GM18526 (cell line): Measurements from ENCODE around the gene NMT1.

ENCODE experiments used
- POLR2A ChIP-seq: IDR thresholded peaks from 3 replicates; pipeline ENCODE4 v1.6.1; 2011; ENCODE audit not compliant: insufficient read length; ENCODE audit errors: extremely low read depth

The NMT1 gene

DNA sequence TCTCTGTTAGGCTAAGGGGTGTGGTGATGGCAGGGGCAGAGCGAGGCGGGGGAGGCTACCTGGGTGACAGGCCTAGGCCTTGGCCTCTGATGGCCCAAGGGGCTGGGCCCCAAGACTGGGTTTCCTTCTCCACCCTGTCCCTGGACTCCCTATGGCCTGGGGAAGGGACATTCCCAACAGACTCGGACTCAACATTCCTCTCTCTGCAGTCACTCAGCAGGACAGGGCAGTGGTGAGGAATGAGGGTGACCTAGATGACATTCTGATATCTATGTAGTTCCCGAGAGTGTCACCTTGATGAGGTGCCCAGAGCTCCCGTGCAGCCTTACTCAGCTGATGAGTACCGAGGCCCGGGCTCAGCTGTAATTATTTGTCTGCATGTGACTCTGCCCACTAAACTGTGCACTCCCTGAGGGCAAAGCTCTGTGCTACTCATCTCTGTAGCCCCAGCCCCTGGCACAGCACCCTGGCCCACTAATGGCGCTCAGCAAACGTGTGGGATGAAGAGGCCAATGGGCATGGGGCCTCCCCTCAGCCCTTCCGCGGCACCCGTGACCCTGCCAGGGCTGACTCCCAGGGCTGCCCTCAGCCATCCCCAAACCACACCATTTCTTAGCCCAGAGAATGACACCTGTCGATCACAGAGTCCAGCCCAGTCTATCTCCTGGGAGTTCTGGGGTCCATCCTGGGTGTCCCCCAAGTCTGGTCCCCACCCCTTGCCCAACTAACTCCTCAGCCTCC lies 69.0 kb downstream of the NMT1 start:
- TF ChIP-seq POLR2A = no peak

DNA sequence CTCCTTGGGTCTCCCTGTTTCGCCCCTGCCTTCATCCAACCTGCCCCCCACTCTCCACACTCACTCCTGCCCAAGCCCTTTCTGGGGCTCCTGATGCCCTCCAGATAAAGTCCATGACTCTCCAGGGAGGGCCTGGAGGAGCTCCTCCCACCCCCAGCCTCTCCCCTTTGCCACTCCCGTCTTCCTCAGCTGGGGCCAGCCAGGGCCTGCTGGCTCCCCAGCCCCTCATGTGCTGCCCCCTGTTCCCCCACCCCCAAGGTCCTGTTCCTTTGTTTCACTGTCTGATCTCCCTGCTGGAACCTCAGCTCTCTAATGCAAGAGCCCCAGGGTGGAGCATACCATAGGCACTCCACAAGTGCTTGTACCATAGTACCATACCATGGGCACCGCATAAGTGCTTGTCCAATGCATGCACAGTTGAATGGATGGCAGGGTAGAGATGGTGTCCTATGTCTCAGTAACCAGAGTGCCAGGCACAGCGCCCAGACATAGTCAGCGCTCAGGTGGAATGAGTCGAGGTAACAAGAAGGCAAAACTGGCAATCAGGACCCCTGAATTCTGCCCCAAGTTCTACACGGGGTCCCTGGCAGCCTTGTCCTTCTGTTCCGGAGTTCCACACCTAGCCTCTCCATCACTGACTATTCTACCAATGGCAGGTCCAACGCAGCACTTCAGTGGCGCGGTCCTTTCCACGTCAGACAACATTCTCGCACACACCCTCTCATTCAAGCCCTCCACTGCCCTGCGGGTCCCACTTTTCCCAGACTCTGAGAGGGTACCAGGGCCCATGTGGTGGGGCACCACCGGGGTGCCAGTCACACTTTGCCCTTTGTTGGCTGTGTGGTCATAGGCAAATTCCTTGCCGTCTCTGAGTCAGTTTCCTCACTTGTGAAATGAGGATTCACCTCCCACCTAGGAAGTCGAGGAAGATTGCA lies 69.8 kb downstream of the NMT1 start:
- no peak for TF ChIP-seq POLR2A

DNA sequence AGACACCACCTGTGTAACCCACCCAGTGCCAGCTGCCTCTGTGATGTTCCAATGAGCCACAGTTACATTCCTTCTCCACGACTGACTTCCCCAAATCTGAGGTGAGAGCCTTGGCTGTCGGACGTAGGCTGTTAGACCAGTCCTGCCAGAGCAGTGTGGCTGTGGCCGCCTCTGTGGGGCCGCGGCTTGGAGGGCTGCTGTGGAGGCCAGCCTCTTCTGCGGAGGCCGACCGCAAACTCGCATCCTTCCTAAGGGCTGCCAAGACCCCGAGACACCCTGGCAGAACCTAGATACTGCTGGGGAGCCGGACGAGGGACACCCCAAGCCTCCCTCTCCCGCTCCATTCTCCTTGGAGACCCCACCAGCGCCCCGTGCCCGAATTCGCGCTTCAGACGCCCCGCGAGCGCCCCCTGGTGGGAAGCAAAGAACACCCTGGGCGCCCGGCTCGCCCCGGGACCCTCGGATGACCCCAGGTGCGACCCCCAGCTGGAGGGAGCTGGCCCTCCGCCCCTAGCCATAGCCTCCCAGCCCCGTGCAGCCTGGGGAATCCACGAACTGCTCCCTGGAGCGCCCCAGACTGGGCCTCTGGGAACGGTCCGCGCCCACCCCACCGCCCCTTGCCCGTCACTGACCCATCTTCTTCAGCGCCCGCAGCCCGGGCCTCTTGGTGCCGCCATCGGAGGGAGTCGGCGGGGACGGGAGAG lies 70.7 kb downstream of the NMT1 start:
- TF ChIP-seq POLR2A = no peak

DNA sequence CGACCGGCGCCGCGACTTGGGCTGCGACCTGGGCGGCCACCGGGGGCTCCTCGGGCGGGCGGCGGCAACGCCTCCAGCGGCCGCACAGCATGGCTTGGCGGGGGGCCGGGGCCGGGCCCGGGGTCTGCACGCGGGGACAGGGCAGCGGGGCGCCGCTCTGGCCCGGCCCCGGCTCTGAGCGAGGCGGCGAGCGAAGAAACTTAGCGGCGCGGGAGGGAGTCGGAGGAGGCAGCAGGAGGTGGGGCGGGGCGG lies 71.1 kb downstream of the NMT1 start, which contains the start of gene PLCD3:
TSS of gene PLCD3 (minus strand) at position 196 of the 252 bp plus-strand sequence. CDS start at position 91, 105 bp downstream.
- TF ChIP-seq POLR2A = no peak

DNA sequence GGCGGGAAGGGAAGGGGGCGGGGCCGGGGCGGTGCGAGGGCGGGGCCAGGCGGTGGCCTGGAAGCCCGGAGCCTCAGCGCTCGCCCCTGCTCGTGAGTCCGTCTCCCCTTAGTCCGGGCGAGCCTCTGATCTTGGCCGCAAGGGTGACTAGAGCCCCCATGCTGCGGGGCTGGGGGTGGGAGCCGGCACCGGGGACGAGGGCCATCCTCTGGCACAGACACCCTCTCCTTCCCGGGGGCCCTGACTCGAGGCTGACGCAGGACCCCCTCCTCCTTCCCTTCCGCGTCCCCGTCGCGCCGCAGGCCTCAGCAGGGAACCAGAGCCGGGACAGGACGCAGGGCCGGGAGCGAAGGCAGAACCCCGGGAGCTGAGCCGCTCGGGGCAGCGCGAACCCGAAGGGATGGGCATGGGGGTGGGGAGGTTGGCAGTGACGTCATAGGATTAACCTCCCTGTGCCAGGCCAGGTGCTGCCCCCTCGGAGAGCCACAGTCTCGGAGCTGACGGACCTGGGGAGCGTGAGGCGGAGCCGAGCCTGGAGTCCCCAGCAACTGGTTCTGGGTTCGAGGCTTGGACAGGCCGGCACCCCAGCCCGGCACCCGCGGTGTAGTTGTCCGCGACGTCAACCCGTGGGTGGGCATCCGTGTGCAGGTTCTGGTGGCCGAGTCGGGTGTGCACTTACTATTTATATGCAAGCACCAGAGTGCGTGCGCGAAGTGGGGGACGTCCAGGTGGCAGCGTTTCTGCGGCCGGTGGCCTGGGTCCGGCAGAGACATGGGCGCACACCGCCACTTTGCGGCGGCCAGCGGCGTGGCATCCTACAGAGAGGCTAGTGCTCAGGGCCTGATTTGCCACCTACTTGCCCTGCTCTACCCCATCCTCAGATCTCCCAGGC lies 71.7 kb downstream of the NMT1 start:
- no peak for TF ChIP-seq POLR2A

DNA sequence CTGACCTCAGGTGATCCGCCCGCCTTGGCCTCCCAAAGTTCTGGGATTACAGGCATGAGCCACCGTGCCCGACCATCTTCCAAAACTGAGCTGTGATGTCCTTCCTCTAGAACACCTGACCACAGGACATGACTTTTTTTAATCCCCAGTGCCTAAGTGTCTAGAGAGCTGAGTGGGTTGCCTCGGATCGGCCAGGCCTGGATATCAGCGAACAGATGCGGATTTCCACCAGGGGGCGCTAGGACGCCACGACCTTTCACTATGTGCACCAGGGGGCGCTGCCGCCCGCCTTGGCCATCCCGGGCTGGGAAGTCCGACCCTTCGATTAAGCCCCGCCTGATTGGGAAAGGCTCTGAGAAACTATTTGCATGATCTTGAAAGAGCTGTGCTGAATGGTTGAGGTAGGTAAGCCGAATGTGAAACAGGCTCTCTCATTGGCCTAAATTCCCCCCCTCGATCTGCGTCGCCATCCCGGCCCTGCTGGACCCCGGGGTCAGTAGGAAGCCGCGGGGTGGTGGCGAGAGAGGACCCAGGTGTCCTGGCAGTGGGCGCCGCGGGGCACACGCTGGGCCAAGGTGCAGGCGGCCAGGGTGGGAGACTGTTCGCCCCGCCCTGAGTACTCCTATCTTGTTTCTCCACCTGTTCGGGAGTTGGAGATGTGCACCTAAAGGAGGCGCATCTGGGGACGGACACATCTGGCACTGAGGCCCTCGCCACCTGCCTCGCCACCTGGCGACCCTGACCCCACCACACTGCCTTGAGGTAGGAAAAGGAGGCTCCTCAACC lies 74.3 kb downstream of the NMT1 start, which contains the start of gene ACBD4:
TSS of gene ACBD4 (plus strand) at position 496 of the 786 bp plus-strand sequence. CDS start 458 bp downstream, outside the sequence.
- TF ChIP-seq POLR2A = peak; percentile 71

DNA sequence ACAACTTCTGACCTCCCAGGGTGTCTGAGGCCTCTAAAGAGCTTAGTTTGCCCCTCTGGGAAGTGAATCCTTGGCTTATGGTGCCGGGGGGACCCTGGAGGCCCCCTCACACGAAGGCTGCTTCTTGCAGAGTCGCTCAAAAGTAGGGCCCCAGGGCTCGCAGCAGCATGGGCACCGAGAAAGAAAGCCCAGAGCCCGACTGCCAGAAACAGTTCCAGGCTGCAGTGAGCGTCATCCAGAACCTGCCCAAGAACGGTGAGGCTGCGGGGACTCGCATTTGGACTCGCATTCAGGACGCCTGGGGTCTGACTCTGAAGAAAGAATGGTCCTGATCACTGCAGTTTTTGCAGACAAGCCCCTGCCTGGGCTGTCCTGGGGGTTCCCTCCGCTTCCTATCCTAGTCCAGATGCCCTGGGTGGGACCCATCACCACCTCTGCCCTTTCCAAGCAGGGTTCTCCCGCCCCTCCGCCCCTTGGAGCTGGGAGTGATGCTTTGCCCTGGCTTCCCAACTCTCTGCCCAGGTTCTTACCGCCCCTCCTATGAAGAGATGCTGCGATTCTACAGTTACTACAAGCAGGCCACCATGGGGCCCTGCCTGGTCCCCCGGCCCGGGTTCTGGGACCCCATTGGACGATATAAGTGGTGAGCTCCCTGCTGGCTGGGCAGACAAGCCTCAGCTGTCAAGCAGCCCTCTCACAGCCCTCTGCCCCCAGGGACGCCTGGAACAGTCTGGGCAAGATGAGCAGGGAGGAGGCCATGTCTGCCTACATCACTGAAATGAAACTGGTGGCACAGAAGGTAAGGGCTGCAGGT lies 75.1 kb downstream of the NMT1 start:
- TF ChIP-seq POLR2A = no peak

DNA sequence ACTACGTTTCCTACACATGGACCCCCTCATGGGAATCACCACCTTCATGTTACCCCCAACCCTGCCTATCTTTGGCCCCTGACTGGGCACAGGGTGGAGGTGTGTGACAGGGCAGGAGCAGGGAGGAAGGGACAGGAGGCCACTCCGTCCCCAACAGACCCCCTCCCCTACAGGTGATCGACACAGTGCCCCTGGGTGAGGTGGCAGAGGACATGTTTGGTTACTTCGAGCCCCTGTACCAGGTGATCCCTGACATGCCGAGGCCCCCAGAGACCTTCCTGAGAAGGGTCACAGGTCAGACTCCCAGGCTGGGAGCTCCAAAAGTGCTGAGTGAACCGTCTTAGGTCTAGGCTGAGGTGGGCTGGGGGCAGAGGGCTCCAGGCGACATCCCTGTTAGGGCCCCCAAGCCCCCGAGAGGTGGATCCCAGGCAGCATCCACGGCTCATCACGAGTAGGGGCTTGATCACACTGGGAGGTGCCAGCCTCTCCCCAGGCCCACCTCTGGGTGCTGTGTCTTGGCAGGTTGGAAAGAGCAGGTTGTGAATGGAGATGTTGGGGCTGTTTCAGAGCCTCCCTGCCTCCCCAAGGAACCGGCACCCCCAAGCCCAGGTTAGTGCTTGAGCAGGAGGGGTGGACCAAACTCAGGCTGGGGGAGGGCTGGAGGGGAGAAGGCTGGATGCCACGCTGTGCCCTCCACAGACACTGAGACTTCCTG lies 75.9 kb downstream of the NMT1 start:
- TF ChIP-seq POLR2A = no peak

DNA sequence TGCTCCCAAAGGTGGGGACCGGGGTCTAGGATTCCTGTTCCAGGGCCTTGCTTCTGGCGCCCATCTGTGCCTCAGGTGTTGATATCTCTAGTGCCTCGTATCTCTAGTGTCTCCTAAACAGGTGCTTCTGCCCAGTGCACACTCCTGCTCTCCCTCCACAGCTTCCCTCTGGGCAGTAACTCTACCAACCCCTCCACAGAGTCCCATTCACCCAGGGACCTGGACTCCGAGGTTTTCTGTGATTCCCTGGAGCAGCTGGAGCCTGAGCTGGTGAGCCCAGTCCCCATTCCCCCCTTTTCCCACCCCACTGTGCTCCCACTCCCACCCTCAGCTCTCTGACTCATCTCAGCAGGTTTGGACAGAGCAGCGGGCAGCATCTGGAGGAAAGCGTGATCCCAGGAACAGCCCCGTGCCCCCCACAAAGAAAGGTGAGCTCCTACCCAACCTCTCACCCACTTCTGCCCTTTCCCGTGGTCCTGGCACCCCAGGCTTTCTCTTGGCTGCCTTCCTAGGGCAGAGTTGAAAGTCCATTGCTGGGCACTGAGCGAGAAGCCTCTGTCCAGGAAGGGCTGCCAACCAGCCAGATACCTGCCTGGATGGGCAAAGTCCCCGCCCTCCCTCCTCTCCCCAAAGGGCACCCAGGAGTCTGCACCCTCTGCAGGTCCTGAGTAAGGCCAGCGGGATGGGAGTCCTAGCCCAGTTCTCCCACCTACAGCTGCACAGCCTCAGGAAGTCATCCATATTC lies 76.6 kb downstream of the NMT1 start:
- no peak for TF ChIP-seq POLR2A

DNA sequence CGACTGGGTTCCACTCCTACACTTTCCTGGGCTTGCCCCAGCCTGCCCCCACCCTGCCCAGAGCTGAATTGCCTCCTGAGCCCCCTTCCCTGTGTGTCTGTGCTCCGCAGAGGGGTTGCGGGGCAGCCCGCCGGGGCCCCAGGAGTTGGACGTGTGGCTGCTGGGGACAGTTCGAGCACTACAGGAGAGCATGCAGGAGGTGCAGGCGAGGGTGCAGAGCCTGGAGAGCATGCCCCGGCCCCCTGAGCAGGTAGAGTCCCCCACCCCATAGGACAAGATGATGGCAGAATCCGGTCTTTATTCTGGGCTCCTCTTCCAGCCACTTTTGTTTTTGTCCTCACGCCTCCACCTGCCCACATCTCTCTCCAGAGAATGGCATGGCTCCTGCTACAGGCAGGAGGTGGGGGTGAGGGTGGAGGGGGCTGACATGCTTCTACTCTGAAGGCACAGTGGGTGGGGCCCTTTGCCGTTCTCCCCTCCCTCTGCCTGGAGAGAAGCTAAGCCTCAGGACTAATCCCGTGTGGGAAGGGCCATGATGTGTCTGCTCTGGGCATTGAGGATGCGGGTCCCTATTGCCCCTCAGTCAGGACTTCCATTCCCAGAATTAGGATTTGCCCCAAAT lies 77.9 kb downstream of the NMT1 start:
- no peak for TF ChIP-seq POLR2A

DNA sequence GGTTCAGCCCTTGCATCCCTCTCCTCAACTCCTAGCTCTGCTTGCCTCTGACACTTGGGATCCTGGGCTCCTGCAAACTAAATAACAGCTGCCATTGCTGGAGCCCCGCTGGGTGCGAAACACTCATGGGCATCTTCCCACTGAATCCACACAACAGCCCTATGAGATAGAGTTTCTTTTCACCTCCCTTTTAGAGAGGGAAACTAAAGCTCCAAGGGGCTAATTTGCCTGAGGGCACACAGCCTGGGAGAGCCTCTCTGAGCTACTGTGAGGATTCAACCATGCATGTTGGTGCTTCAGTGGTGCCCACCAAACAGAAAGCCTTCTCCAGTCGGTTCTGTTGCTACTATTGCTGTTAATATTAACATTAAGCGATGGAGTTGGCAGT lies 78.4 kb downstream of the NMT1 start:
- no peak for TF ChIP-seq POLR2A

DNA sequence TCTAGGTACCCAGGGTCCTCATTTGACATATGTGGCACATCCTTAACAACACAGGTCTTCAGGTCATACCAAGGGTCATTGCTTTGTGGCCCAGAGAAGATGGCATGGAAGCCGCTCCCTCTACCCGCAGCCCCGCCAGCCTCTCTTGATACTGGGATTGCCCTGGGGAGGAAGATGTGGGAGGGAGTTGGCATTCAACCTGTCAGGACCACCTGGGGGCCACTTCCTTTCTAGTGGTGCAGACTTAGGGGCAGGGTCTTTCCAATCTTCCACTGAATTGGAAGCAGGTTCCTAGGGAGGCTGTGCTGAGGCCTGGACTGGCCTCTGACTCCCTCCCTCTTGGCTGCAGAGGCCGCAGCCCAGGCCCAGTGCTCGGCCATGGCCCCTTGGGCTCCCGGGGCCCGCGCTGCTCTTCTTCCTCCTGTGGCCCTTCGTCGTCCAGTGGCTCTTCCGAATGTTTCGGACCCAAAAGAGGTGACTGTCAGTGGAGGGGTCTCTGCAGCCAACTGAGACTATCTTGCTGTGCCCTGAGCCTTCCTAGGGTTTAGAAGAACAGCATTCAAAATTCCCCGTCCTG lies 82.1 kb downstream of the NMT1 start:
- no peak for TF ChIP-seq POLR2A
